22Rv1 (cell line): Measurements from ENCODE around the gene GNAS.

ENCODE experiments used
- H3K27ac ChIP-seq: fragments of 450-650 bp; 2 replicates; pipeline ENCODE4 v1.5.1; 2017
- ZFX ChIP-seq: fragments of 450-650 bp; IDR thresholded peaks from 2 replicates; pipeline ENCODE4 v1.6.1; 2017; ENCODE audit warnings: antibody characterized with exemption, borderline replicate concordance
- TF ChIP-seq, protein P1 (sequence below): fragments of 450-650 bp; IDR thresholded peaks from 2 replicates; pipeline ENCODE4 v1.5.1; 2017; ENCODE audit warnings: mild to moderate bottlenecking

GNAS gene

DNA sequence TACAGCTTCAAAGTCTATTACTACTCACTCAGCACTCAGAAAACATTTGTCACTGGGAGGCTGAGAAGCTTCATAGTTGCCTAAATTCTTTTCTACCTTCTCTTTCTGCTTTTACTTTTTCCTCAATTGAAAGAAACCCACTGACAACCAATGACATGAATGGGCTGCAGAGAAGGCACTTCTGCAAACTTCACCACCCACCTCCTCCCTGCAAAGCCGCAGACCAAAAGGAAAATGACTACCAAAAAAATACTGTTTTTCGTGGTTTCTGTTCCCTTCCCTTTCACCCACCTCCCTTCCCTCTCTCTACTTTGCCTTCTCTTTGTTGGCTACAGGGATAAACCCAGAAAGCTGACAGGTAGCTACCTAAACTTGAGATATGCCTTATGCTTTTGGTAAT, 5.1 kb upstream of the GNAS start:
- TF ChIP-seq ZFX = no peak
- TF ChIP-seq, protein P1, sequence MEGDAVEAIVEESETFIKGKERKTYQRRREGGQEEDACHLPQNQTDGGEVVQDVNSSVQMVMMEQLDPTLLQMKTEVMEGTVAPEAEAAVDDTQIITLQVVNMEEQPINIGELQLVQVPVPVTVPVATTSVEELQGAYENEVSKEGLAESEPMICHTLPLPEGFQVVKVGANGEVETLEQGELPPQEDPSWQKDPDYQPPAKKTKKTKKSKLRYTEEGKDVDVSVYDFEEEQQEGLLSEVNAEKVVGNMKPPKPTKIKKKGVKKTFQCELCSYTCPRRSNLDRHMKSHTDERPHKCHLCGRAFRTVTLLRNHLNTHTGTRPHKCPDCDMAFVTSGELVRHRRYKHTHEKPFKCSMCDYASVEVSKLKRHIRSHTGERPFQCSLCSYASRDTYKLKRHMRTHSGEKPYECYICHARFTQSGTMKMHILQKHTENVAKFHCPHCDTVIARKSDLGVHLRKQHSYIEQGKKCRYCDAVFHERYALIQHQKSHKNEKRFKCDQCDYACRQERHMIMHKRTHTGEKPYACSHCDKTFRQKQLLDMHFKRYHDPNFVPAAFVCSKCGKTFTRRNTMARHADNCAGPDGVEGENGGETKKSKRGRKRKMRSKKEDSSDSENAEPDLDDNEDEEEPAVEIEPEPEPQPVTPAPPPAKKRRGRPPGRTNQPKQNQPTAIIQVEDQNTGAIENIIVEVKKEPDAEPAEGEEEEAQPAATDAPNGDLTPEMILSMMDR = no peak
- no peak overlapping the region for H3K27ac ChIP-seq

DNA sequence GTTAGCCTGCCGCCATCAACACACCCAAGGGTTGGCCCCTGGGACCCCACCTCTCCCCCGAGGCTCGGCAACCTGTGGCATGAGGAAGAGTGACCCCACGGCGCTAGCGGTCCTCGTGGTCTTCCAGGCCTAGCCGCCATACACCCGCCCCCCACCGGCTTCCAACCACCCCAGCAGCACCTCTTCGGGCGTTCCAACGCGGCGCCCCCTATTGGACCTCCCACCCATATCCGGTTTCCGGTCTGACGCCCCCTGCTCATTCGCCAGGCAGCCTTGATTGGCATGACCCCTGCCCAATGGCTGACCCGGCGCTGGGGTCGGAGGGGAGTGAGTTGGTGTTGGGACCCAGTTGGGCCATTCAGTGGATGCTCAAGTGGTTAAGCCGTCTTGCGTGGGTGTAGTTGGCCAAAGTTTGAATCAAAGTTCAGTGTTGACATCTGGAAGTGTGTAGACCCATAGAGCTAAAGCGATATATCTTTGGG, 1.8 kb upstream of the GNAS start, which contains the start of gene GNAS-AS1:
TSS of gene GNAS-AS1 (minus strand) at position 210 of the 482 bp plus-strand sequence.
- TF ChIP-seq ZFX = no peak
- TF ChIP-seq, protein P1 = no peak
- no peak within 1 kb of the TSS for H3K27ac ChIP-seq

DNA sequence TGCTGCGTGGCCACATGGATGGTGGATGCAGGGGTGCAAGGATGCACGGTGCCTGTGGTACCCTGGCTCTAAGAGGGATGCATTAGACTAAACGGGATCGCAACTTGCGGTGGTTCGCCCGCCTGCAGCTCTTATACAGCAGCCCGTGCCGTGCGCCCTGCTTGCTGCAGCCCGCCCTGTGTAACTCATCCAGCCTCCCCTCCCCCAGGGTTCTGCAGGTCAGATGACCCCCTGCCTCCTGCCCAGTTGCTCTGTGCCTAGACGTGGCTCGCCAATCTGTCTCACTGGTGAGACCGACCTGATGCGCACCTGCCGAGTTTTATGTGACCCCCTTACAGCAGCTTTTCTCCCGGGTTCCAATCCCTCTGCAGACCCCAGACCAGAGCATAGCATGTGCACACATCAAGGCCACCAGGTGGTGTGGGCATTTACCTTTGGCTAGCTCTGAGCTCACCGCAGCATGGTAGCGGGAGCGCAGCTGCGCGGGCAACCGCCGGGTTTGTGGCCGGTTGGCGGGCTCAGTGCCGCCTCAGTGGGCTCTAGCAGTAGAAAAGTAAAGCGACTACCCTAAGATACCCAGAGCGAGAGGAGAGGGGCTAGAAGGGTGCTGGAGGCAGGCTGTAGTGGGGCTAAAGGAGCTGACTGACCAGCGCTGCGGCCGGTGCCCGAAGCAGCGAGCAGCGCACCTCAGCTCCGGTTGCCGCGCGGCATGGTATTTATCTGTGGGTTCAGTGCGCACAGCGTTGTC, 1.1 kb upstream of the GNAS start:
- H3K27ac ChIP-seq = no peak overlapping the region
- TF ChIP-seq ZFX = no peak
- TF ChIP-seq, protein P1 = no peak

DNA sequence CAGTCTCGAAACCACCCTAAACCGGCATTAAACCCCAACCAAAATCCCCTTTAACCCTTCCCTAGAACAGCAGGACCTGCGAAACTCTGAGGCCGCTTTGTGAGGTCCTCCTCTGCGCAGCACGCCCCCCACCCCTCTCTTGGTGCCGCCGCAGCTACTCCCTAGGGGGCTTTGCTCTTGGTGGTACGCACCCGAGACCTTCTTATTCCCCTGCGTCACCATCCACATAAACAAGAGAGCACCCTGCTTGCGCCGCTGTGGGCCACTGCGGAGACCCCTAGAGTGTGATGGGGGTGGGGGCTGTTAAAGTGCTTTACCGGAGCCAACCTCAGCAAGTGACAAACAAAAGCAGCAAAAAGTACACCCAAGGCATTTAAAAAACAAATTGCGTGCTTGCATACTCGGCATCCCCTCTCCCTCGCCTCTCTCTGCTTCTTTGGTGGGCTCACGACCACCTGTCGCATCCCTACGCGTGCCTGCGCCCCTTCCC, 502 bp upstream of the GNAS start:
- no peak for TF ChIP-seq ZFX
- TF ChIP-seq, protein P1 = no peak
- no peak overlapping the region for H3K27ac ChIP-seq

DNA sequence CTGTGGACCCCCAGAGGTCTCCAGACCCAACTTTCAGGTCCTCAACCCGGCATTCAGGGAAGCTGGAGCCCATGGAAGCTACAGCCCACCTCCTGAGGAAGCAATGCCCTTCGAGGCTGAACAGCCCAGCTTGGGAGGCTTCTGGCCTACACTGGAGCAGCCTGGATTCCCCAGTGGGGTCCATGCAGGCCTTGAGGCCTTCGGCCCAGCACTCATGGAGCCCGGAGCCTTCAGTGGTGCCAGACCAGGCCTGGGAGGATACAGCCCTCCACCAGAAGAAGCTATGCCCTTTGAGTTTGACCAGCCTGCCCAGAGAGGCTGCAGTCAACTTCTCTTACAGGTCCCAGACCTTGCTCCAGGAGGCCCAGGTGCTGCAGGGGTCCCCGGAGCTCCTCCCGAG, 950 bp downstream of the GNAS start:
- H3K27ac ChIP-seq = no peak overlapping the region
- TF ChIP-seq ZFX = no peak
- TF ChIP-seq, protein P1 = no peak

DNA sequence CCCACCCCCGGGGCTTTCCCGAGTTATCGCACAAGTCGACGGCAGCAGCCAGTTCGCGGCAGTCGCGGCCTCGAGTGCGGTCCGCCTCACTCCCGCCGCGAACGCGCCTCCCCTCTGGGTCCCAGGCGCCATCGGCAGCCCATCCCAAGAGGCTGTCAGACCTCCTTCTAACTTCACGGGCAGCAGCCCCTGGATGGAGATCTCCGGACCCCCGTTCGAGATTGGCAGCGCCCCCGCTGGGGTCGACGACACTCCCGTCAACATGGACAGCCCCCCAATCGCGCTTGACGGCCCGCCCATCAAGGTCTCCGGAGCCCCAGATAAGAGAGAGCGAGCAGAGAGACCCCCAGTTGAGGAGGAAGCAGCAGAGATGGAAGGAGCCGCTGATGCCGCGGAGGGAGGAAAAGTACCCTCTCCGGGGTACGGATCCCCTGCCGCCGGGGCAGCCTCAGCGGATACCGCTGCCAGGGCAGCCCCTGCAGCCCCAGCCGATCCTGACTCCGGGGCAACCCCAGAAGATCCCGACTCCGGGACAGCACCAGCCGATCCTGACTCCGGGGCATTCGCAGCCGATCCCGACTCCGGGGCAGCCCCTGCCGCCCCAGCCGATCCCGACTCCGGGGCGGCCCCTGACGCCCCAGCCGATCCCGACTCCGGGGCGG, 1.6 kb downstream of the GNAS start:
- no peak for TF ChIP-seq ZFX
- TF ChIP-seq, protein P1 = no peak
- H3K27ac ChIP-seq = no peak overlapping the region
